MCF 10A (cell line): Measurements from ENCODE around the gene GNRH2. TPM values are rescaled to one million over a fixed set of nuclear protein-coding genes. Genes with fewer than 3 reads are reported as not detected.

ENCODE experiments used
- BruUV-seq: library from RNA; stranded (reverse); fragments of 400-500 nt; replicated peaks from 2 replicates; lab custom pipeline; 2021; lab: Mats Ljungman, UMichigan
- CTCF ChIA-PET: fragments of 300-600 bp; sonication (Branson Sonifier 250); formaldehyde crosslinking; extraction: SDS; loops from one replicate; lab custom pipeline; 2021; ENCODE audit warnings: antibody characterized with exemption, inconsistent platforms; lab: Yijun Ruan, JAX
- POLR2A ChIA-PET: fragments of 300-600, 350-650 bp; sonication (Branson Sonifier 250); formaldehyde crosslinking; extraction: SDS; loops from one replicate; lab custom pipeline; 2020; ENCODE audit warnings: antibody characterized with exemption, inconsistent platforms; lab: Yijun Ruan, JAX
- DNase-seq: peaks from one replicate; pipeline ENCODE4 v3.0.0-alpha.2; 2018; ENCODE audit not compliant: unreplicated experiment
- H3K27ac Mint-ChIP-seq: one replicate; pipeline ENCODE4 v1.8.0; 2022; ENCODE audit warnings: mild to moderate bottlenecking, low read depth, mixed read lengths; ENCODE audit not compliant: unreplicated experiment
- H3K27me3 Mint-ChIP-seq: one replicate; pipeline ENCODE4 v1.8.0; 2022; ENCODE audit warnings: mixed read lengths; ENCODE audit not compliant: insufficient read depth, unreplicated experiment
- H3K36me3 Mint-ChIP-seq: one replicate; pipeline ENCODE4 v1.8.0; 2022; ENCODE audit warnings: mild to moderate bottlenecking, moderate library complexity, mixed read lengths; ENCODE audit not compliant: insufficient read depth, unreplicated experiment
- H3K4me1 Mint-ChIP-seq: one replicate; pipeline ENCODE4 v1.8.0; 2022; ENCODE audit warnings: mixed read lengths; ENCODE audit not compliant: insufficient read depth, unreplicated experiment
- H3K4me3 Mint-ChIP-seq: one replicate; pipeline ENCODE4 v1.8.0; 2022; ENCODE audit warnings: mild to moderate bottlenecking, moderate library complexity, mixed read lengths; ENCODE audit not compliant: unreplicated experiment
- H3K9me3 Mint-ChIP-seq: one replicate; pipeline ENCODE4 v1.8.0; 2022; ENCODE audit warnings: mixed read lengths; ENCODE audit not compliant: unreplicated experiment
- CTCF ChIP-seq: fragments of 200-600 bp; IDR thresholded peaks from one replicate; pipeline ENCODE4 v1.8.0; 2022; ENCODE audit warnings: antibody characterized with exemption, mild to moderate bottlenecking; ENCODE audit not compliant: unreplicated experiment
- intact Hi-C: fragments of 100-400 bp; cut with micrococcal nuclease; formaldehyde crosslinking; loops from 2 replicates; pipeline ENCODE4 v1.14.1; 2022
- total RNA-seq: library from RNA; stranded (reverse); gene quantifications from 2 replicates; pipeline ENCODE4 v1.2.3, GENCODE V29; 2022

GNRH2 gene
- total RNA-seq, 1 experiment from 2014 or later = 1.0 TPM

- H3K9me3 Mint-ChIP-seq = no peaks in the 10 kb centered on the region
- intact Hi-C loops = no loop called here
- DNase-seq = no peak
- H3K36me3 Mint-ChIP-seq = peaks cover 24% of the 10 kb centered on the region
- H3K4me3 Mint-ChIP-seq = no peak overlapping the region
- ChIA-PET POLR2A (interaction anchor here (0.8 kb wide), 1 partner anchor 56 kb away, joined by 3 read pairs; no protein-coding TSS in a partner anchor), CTCF (no interaction called here)
- H3K27ac Mint-ChIP-seq = no peak overlapping the region
- H3K4me1 Mint-ChIP-seq = peaks cover 6% of the 10 kb centered on the region
- no TSS peak for BruUV-seq
- H3K27me3 Mint-ChIP-seq = no peaks in the 10 kb centered on the region
- no peak for TF ChIP-seq CTCF
Measured at GRCh38 chr20:3040086-3040485, 3.3 kb upstream of the GNRH2 start.

DNA sequence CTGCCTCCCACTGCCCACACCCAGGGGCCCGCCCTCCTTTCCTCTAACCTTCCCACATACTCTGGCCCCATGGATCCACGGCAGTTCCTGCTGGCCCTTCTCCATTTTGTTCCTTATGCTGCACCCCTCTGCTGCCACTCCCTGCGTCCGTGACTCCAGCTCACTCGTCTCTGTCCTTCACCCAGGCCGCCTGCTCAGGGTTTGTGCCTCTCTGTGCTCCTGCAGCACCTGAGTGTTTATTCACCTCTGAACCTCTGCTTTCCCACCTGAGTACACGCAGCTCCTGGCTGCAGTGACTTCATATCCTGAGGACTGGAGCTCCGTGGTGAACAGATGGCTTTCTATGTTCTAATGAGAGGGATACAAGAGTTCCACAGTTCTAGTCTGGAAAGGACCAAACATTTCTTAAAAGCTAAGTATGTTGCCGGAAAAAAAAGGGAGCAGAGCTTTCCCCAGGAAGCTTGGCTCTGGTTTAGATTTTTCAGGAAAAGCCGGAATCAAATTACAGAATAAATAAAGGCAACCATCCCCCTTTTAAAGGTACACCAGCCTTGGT lies 1.5 kb upstream of the GNRH2 start:
- TF ChIP-seq CTCF = no peak
- Mint-ChIP-seq H3K36me3 (peaks cover 28% of the 10 kb centered on the region), H3K9me3 (no peaks in the 10 kb centered on the region), H3K27me3 (no peaks in the 10 kb centered on the region), H3K4me1 (peaks cover 10% of the 10 kb centered on the region), H3K27ac (no peak overlapping the region), H3K4me3 (no peak overlapping the region)
- no TSS peak for BruUV-seq
- intact Hi-C loops = no loop called here
- no peak for DNase-seq
- ChIA-PET CTCF (interaction anchor here (3.2 kb wide), 1 partner anchor 11 kb away, joined by 22 read pairs; no protein-coding TSS in a partner anchor), POLR2A (no interaction called here)

DNA sequence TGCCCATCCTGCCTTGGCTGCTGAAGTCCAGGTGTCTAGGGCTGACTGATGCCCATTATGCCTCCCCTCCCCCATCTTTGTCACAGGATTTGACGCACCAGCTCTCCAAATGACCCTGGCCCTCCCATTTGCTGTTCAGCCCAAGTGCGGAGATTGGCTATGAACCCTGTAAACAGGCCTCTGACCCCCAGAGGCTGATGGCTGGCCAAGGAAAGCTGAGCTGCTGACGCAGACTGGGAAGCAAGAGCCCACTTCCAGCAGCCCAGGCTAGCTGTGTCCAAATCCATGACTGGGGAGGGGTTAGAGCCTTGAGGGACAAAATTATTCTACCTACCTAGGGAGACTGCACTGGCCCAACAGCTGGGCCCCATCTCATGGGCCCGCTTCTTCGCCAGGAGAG lies 797 bp upstream of the GNRH2 start:
- intact Hi-C loops = no loop called here
- peaks cover 12% of the 10 kb centered on the region for H3K4me1 Mint-ChIP-seq
- no peaks in the 10 kb centered on the region for H3K27me3 Mint-ChIP-seq
- H3K4me3 Mint-ChIP-seq = no peak overlapping the region
- ChIA-PET CTCF (interaction anchor here (3.2 kb wide), 1 partner anchor 10 kb away, joined by 22 read pairs; no protein-coding TSS in a partner anchor), POLR2A (interaction anchor here (0.7 kb wide), 1 partner anchor 180 kb away, joined by 3 read pairs; no protein-coding TSS in a partner anchor)
- TF ChIP-seq CTCF = no peak
- H3K36me3 Mint-ChIP-seq = peaks cover 33% of the 10 kb centered on the region
- H3K27ac Mint-ChIP-seq = no peak overlapping the region
- no peaks in the 10 kb centered on the region for H3K9me3 Mint-ChIP-seq
- no peak for DNase-seq
- BruUV-seq = no TSS peak

- CTCF ChIA-PET = interaction anchor here (3.2 kb wide), 1 partner anchor 8 kb away, joined by 22 read pairs; no protein-coding TSS in a partner anchor
- Mint-ChIP-seq H3K27ac (peak overlapping the region; percentile 83), H3K36me3 (peaks cover 36% of the 10 kb centered on the region), H3K27me3 (no peaks in the 10 kb centered on the region), H3K4me1 (peaks cover 12% of the 10 kb centered on the region), H3K9me3 (no peaks in the 10 kb centered on the region), H3K4me3 (no peak overlapping the region)
- POLR2A ChIA-PET = interaction anchor here (1.3 kb wide), 1 partner anchor 114 kb away, joined by 4 read pairs; no protein-coding TSS in a partner anchor
- TF ChIP-seq CTCF = no peak
- intact Hi-C loops = no loop called here
- BruUV-seq = no TSS peak
- no peak for DNase-seq
Measured at GRCh38 chr20:3044336-3044965, 1.0 kb downstream of the GNRH2 start.
